GM23338 (cell line): ENCODE results near the gene SGSM1. TPM values are rescaled to one million over a fixed set of nuclear protein-coding genes. Genes with fewer than 3 reads are reported as not detected.

Experiments
- ATAC-seq: fragments of 200-7000 bp; cut with Tn5 transposase; 3 replicates; pipeline ENCODE4 v1.9.1; 2020
- DNase-seq: peaks from one replicate; pipeline ENCODE4 v3.0.0-alpha.2; 2015; ENCODE audit warnings: low spot score
- H2AFZ ChIP-seq: fragments of 200-600 bp; sonication (generic); 2 replicates; pipeline ENCODE4 v1.8.0; 2016; ENCODE audit warnings: antibody characterized with exemption, mild to moderate bottlenecking, moderate library complexity
- H3F3A ChIP-seq: fragments of 200-600 bp; sonication (generic); replicated peaks from 2 replicates; pipeline ENCODE4 v1.8.0; 2017; ENCODE audit warnings: antibody characterized with exemption, mixed run types, low read depth
- H3K27ac ChIP-seq: fragments of 200-600 bp; sonication (generic); 2 replicates; pipeline ENCODE4 v1.6.1; 2016; ENCODE audit warnings: low read depth
- H3K27me3 ChIP-seq: fragments of 200-600 bp; sonication (generic); 2 replicates; pipeline ENCODE4 v1.8.0; 2016; ENCODE audit warnings: mild to moderate bottlenecking, mixed run types, moderate library complexity; ENCODE audit not compliant: insufficient read depth
- H3K36me3 ChIP-seq: fragments of 200-600 bp; sonication (generic); 2 replicates; pipeline ENCODE4 v1.8.0; 2016; ENCODE audit warnings: mild to moderate bottlenecking; ENCODE audit not compliant: insufficient read depth
- H3K4me1 ChIP-seq: fragments of 200-600 bp; sonication (generic); 2 replicates; pipeline ENCODE4 v1.8.0; 2016; ENCODE audit warnings: mild to moderate bottlenecking, moderate library complexity; ENCODE audit not compliant: insufficient read depth
- H3K4me2 ChIP-seq: fragments of 200-600 bp; sonication (generic); 2 replicates; pipeline ENCODE4 v1.7.1; 2017; ENCODE audit warnings: mixed run types
- H3K4me3 ChIP-seq: fragments of 200-600 bp; sonication (generic); 2 replicates; pipeline ENCODE4 v1.6.1; 2016; ENCODE audit warnings: mixed run types
- H3K79me2 ChIP-seq: fragments of 200-600 bp; sonication (generic); replicated peaks from 2 replicates; pipeline ENCODE4 v1.8.0; 2017; ENCODE audit warnings: mild to moderate bottlenecking; ENCODE audit not compliant: insufficient read depth
- H3K9me2 ChIP-seq: fragments of 200-600 bp; sonication (generic); 2 replicates; pipeline ENCODE4 v1.8.0; 2017; ENCODE audit not compliant: insufficient read depth
- H4K20me1 ChIP-seq: fragments of 200-600 bp; sonication (generic); replicated peaks from 2 replicates; pipeline ENCODE4 v1.8.0; 2017; ENCODE audit warnings: mild to moderate bottlenecking; ENCODE audit not compliant: insufficient read depth
- H3K27ac Mint-ChIP-seq: 2 replicates; pipeline ENCODE4 v1.8.0; 2020; ENCODE audit warnings: inconsistent platforms, mild to moderate bottlenecking, moderate library complexity, mixed read lengths
- H3K27me3 Mint-ChIP-seq: 3 replicates; pipeline ENCODE4 v1.8.0; 2022; ENCODE audit warnings: low read depth, mild to moderate bottlenecking, moderate library complexity, mixed read lengths, inconsistent platforms; ENCODE audit not compliant: insufficient read depth, poor library complexity
- H3K36me3 Mint-ChIP-seq: 3 replicates; pipeline ENCODE4 v1.8.0; 2021; ENCODE audit warnings: low read depth, mild to moderate bottlenecking, inconsistent platforms, moderate library complexity, mixed read lengths
- H3K4me1 Mint-ChIP-seq: 3 replicates; pipeline ENCODE4 v1.8.0; 2020; ENCODE audit warnings: mild to moderate bottlenecking, inconsistent platforms, mixed read lengths
- H3K4me3 Mint-ChIP-seq: 3 replicates; pipeline ENCODE4 v1.8.0; 2021; ENCODE audit warnings: moderate library complexity, mild to moderate bottlenecking, inconsistent platforms, mixed read lengths
- H3K9me3 Mint-ChIP-seq: 3 replicates; pipeline ENCODE4 v1.8.0; 2020; ENCODE audit warnings: moderate library complexity, mild to moderate bottlenecking, inconsistent platforms, mixed read lengths
- ZNF114 ChIP-seq: fragments of 250-450 bp; sonication (Bioruptor Pico); IDR thresholded peaks from 2 replicates; pipeline ENCODE4 v1.5.0; 2020; ENCODE audit warnings: mild to moderate bottlenecking, moderate library complexity
- polyA plus RNA-seq: library from polyadenylated mRNA; unstranded; fragments of >200 nt; fragmentation: Nextera tagmentation; extraction: Ambion mirVana; gene quantifications from 2 replicates; pipeline ENCODE4 v1.2.1, GENCODE V29; 2016
- total RNA-seq: library from RNA; depleted of rRNA; stranded (reverse); fragments of >200 nt; shearing (Covaris generic); gene quantifications from 2 replicates; pipeline ENCODE4 v1.2.3, GENCODE V29; 2014
- TF ChIP-seq, protein P1 (sequence below): IDR thresholded peaks from one replicate; pipeline ENCODE4 v1.6.1; 2018; ENCODE audit warnings: antibody characterized with exemption; ENCODE audit not compliant: unreplicated experiment
- TF ChIP-seq, protein P2 (sequence below), 2 experiments: fragments of 200-600 bp in 1 of 2; sonication (generic) in 1 of 2; conservative IDR thresholded peaks; 2 replicates each; pipeline versions ENCODE4 v1.5.1 to v1.6.1; 2016 to 2017; ENCODE audit warnings: antibody characterized with exemption in 2 of 2, low read depth in 2 of 2, mild to moderate bottlenecking in 2 of 2, moderate library complexity in 1 of 2
- TF ChIP-seq, protein P3 (sequence below): fragments of 250-450 bp; sonication (Bioruptor Pico); IDR thresholded peaks from 2 replicates; pipeline ENCODE4 v1.5.0; 2020; ENCODE audit warnings: mild to moderate bottlenecking, moderate library complexity

The SGSM1 gene
- total and polyA plus RNA-seq, 2 experiments from 2014 or later: 4.7 to 5.4 TPM

DNA sequence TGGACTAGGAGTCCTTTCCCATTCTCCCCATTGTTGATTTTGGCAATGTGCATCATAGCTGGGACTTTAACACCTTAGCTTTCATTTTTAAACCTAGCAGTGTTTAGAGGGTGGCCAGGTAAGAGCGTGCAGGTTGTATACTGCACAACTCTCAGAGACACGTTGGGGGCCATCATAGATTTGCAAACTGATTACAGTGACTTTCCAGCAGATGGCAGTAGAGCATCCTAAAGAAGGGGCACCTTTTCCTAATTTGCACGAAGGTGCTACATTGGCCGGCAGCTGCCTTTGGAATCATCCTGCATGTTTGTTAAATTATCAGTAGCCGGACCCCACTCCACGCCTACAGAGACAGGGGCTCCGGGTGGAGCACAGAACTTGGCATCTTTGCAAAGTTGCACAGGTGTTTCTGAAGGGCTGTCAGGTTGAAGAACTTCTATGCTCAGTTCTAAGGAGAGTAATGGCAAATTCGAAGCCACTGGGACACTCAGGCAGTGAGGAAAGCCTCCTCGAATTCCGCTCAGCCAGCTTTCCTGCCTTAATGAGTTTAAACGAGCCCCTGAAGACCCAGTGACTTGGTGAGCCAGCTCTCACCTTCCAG is 132.8 kb downstream of the SGSM1 start:
- Histone ChIP-seq H4K20me1 (no peaks in the 10 kb centered on the region), H3K4me2 (peak overlapping the region; percentile 55; the same call in 1 of the 2 replicates), H3K4me3 (no peak overlapping the region), H3K4me1 (peaks cover 7% of the 10 kb centered on the region; the same call in 1 of the 2 replicates), H3K79me2 (no peaks in the 10 kb centered on the region), H2AFZ (peak overlapping the region; percentile 91), H3K27ac (no peak overlapping the region), H3K9me2 (peaks cover 4% of the 10 kb centered on the region; the same call in 1 of the 2 replicates), H3K27me3 (no peaks in the 10 kb centered on the region), H3K36me3 (no peaks in the 10 kb centered on the region), H3F3A (peaks cover 4% of the 10 kb centered on the region; the same call in 1 of the 2 replicates)
- TF ChIP-seq, protein P1, sequence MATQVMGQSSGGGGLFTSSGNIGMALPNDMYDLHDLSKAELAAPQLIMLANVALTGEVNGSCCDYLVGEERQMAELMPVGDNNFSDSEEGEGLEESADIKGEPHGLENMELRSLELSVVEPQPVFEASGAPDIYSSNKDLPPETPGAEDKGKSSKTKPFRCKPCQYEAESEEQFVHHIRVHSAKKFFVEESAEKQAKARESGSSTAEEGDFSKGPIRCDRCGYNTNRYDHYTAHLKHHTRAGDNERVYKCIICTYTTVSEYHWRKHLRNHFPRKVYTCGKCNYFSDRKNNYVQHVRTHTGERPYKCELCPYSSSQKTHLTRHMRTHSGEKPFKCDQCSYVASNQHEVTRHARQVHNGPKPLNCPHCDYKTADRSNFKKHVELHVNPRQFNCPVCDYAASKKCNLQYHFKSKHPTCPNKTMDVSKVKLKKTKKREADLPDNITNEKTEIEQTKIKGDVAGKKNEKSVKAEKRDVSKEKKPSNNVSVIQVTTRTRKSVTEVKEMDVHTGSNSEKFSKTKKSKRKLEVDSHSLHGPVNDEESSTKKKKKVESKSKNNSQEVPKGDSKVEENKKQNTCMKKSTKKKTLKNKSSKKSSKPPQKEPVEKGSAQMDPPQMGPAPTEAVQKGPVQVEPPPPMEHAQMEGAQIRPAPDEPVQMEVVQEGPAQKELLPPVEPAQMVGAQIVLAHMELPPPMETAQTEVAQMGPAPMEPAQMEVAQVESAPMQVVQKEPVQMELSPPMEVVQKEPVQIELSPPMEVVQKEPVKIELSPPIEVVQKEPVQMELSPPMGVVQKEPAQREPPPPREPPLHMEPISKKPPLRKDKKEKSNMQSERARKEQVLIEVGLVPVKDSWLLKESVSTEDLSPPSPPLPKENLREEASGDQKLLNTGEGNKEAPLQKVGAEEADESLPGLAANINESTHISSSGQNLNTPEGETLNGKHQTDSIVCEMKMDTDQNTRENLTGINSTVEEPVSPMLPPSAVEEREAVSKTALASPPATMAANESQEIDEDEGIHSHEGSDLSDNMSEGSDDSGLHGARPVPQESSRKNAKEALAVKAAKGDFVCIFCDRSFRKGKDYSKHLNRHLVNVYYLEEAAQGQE: peak; percentile 17
- no peak for TF ChIP-seq ZNF114 (CRISPR knock-in tag)
- TF ChIP-seq, protein P2, sequence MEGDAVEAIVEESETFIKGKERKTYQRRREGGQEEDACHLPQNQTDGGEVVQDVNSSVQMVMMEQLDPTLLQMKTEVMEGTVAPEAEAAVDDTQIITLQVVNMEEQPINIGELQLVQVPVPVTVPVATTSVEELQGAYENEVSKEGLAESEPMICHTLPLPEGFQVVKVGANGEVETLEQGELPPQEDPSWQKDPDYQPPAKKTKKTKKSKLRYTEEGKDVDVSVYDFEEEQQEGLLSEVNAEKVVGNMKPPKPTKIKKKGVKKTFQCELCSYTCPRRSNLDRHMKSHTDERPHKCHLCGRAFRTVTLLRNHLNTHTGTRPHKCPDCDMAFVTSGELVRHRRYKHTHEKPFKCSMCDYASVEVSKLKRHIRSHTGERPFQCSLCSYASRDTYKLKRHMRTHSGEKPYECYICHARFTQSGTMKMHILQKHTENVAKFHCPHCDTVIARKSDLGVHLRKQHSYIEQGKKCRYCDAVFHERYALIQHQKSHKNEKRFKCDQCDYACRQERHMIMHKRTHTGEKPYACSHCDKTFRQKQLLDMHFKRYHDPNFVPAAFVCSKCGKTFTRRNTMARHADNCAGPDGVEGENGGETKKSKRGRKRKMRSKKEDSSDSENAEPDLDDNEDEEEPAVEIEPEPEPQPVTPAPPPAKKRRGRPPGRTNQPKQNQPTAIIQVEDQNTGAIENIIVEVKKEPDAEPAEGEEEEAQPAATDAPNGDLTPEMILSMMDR (conservative IDR thresholded peaks at IDR 0.05; ENCODE audit: low read depth in 2 of 2): peak; percentile 88
- TF ChIP-seq, protein P3, sequence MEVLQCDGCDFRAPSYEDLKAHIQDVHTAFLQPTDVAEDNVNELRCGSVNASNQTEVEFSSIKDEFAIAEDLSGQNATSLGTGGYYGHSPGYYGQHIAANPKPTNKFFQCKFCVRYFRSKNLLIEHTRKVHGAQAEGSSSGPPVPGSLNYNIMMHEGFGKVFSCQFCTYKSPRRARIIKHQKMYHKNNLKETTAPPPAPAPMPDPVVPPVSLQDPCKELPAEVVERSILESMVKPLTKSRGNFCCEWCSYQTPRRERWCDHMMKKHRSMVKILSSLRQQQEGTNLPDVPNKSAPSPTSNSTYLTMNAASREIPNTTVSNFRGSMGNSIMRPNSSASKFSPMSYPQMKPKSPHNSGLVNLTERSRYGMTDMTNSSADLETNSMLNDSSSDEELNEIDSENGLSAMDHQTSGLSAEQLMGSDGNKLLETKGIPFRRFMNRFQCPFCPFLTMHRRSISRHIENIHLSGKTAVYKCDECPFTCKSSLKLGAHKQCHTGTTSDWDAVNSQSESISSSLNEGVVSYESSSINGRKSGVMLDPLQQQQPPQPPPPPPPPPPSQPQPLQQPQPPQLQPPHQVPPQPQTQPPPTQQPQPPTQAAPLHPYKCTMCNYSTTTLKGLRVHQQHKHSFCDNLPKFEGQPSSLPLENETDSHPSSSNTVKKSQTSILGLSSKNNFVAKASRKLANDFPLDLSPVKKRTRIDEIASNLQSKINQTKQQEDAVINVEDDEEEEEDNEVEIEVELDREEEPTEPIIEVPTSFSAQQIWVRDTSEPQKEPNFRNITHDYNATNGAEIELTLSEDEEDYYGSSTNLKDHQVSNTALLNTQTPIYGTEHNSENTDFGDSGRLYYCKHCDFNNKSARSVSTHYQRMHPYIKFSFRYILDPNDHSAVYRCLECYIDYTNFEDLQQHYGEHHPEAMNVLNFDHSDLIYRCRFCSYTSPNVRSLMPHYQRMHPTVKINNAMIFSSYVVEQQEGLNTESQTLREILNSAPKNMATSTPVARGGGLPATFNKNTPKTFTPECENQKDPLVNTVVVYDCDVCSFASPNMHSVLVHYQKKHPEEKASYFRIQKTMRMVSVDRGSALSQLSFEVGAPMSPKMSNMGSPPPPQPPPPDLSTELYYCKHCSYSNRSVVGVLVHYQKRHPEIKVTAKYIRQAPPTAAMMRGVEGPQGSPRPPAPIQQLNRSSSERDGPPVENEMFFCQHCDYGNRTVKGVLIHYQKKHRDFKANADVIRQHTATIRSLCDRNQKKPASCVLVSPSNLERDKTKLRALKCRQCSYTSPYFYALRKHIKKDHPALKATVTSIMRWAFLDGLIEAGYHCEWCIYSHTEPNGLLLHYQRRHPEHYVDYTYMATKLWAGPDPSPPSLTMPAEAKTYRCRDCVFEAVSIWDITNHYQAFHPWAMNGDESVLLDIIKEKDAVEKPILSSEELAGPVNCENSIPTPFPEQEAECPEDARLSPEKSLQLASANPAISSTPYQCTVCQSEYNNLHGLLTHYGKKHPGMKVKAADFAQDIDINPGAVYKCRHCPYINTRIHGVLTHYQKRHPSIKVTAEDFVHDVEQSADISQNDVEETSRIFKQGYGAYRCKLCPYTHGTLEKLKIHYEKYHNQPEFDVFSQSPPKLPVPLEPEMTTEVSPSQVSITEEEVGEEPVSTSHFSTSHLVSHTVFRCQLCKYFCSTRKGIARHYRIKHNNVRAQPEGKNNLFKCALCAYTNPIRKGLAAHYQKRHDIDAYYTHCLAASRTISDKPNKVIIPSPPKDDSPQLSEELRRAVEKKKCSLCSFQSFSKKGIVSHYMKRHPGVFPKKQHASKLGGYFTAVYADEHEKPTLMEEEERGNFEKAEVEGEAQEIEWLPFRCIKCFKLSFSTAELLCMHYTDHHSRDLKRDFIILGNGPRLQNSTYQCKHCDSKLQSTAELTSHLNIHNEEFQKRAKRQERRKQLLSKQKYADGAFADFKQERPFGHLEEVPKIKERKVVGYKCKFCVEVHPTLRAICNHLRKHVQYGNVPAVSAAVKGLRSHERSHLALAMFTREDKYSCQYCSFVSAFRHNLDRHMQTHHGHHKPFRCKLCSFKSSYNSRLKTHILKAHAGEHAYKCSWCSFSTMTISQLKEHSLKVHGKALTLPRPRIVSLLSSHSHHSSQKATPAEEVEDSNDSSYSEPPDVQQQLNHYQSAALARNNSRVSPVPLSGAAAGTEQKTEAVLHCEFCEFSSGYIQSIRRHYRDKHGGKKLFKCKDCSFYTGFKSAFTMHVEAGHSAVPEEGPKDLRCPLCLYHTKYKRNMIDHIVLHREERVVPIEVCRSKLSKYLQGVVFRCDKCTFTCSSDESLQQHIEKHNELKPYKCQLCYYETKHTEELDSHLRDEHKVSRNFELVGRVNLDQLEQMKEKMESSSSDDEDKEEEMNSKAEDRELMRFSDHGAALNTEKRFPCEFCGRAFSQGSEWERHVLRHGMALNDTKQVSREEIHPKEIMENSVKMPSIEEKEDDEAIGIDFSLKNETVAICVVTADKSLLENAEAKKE (CRISPR knock-in tag): no peak
- H3K36me3 Mint-ChIP-seq: no peaks in the 10 kb centered on the region
- H3K27me3 Mint-ChIP-seq: peaks cover 3% of the 10 kb centered on the region
- peak; percentile 90 for ATAC-seq
- peaks cover 5% of the 10 kb centered on the region; the same call in 2 of the 3 replicates for H3K4me1 Mint-ChIP-seq
- 0 out of 2 replicates have a peak overlapping the region, but pooled peaks have one; percentile 10 for H3K27ac Mint-ChIP-seq
- no peaks in the 10 kb centered on the region for H3K9me3 Mint-ChIP-seq
- peak; percentile 94 for DNase-seq
- no peak overlapping the region for H3K4me3 Mint-ChIP-seq
